HG02610 (cell line): Measurements from ENCODE around the gene ZMYND11.
"Not testable (repeated sequence)": the region's sequence is repeated elsewhere in the genome, so short reads cannot be mapped to it uniquely, and the experiment has no call there.

ENCODE experiments used
- ATAC-seq: cut with Tn5 transposase; IDR thresholded peaks from one replicate; pipeline ENCODE4 v1.9.1; 2021; ENCODE audit warnings: mild to moderate bottlenecking, moderate library complexity; ENCODE audit not compliant: unreplicated experiment

ZMYND11 gene

DNA sequence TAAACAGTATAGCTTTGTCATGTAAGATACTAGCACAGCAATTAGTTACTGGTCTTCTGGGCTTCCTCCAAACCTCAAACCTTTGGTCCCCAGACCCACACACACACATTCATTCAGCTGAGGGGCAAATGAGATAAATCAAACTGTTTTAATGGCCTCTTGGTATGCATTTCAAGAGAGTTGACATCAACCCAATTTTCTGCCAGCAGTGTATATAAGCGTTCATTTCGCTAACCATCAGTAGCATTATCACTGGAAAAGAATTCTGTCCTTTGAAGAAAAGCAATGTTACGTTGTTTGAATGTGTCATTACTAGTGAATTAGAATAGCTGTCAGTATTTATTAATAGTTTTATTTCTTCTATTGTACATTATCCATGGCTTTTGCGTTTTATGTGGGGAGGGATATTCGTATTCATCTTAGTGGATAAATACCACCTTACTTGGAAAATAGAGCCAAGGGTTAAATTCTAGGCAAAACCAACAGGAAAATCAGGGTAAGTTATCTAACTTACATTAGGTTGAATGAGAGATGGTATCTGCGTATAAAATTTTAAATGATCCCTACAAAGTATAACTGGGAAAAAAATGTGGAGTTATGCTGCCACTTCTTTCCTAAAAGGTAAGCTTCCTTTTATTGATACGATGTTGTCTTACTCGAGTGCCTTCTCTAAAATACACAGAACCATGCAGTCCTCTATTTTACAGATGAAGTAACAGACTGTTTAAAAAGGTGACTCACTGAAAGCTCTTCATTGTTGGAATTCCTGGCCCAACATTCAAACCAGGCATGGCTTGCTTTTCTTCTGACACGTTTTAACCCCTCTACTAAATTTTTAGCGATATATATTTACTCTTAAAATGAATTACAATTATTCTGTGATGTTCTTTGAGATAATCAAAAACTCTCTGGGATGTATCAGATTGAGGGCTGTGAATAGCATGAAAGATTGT is 2.0 kb upstream of the ZMYND11 start:
- no peak for ATAC-seq

DNA sequence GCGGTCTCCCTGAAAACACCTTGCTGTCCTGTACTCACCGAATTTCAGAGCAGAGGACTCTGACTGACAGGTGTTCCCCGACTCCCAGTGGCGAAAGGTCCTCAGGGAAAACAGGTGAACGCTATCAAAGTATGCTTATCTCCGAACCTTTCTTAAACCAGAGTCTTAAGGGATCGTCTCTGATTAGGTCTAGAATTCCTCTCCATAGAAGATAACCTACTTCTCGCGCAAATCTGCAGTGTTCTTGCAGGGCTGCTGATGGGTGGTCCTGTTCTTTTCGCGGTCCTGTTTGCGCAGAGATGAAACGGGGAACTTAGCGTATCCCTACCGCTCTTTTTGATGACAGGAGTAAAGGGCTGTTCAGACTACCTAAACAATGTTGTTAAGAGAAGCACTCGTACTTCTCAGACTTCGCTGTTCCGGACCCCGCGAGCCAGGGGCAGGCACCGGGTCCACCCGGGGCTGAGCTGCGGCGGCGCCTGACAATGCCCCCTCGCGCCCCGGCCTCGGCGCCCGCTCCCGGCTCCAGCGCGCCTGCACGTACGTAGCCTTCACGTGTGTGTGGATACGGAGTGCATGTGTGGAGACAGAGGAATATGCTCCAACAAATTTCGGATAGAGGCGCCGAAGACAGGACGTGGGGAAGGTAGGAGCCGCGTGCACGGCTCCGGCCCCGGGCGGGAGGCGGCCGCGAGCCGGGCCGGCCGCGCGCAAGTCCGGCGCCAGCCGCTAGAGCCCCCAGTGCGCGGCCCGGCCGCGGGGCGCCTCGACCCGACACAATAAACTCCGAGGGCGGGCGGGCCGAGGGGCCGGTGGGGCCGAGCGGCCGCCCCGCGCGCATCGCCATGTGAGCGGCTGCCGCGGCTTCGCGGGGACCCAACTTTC is 766 bp upstream of the ZMYND11 start:
- ATAC-seq: peak; percentile 43

DNA sequence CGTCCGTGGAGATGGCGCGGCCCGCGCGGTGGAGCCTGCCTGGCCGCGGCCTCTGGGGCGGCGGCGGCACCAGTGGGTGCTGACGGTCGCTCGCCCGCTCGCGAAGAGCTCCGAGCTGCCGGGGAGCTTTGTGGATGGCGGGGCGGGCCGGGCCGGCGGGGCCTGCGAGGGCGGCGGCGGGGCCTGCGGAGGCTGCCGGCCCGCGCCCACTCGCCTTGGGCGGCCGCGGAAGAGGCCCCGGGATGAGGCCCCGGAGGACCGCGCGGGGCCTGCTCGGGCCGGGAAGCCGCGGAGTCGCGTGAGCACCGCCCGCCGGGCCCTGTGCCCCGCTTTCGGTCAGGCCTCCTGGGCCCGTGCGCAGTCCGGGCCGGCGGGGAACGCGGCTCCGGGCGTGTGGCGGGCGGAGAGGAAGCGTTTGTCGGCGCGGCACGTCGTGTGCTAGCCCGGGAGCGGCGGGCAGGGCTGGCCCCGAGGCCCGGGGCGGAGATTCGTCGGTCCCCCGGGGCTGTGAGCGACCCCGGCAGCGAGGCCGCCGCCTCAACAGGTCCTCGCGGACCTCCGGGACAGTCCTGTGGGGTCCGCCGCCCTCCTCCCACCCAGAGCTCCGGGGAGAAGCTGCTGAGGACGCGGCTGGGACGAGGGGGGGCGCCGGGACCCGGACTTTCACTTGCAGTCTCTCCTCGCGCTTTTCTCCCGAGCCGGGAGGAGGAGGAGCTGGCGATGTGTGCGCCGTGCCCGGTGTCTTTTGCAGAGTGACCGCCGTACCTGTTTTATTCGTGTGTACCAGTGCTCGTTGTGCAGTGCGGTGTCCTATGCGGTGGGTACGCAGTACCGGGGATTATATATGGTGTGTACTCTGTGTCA is 578 bp downstream of the ZMYND11 start:
- ATAC-seq: peak; percentile 27

DNA sequence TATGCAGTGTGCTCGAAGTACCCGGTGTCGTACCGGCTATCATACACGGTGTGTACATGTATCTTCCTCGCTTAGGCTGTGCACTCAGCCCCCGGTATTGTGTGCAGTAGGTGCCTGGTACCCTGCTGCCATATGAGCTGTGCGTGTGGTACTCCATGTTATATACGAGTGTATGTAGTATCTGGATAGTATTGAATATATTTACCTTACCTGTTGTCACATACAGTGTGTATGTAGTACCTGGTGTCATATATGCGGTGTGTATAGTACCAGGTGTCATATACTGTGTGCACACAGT is 1.2 kb downstream of the ZMYND11 start:
- ATAC-seq: peak; percentile 7

DNA sequence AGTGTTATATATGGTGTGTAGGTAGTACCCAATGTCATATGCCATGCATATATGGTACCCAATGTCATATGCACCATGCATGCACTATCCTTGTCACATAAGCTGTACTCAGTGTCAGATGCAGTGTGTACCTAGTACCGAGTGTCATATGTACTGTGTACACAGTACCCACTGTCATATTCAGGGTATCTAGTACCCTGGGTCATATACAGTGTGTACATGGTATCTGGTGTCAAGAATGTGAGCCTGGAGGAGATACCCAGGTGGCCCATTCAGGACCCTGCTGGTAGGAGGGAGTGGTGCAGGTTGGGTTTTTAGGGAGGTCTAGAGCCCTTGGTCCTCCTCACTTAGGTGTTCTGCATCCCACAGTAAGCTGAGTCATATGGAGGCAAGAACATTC is 1.8 kb downstream of the ZMYND11 start:
- ATAC-seq: peak; percentile 20

DNA sequence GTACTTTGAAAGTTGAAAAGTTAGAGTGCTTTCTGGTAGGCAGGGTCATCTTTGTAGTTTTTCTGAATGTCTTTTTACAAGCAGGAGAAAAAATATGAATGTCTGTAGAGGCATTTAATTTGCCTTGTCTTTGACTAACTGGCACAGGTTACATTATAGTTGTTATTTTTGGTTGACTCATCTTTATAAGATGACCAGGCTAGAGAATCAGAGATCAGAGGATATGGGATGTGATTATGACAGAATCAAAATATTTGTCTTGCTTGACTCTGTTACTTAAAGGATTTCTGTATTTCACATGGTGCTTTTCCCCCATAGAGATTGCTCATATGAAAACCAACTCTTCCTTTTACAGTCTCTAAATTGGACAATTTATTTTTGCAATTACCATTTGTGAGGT is 2.4 kb downstream of the ZMYND11 start:
- ATAC-seq: no peak

DNA sequence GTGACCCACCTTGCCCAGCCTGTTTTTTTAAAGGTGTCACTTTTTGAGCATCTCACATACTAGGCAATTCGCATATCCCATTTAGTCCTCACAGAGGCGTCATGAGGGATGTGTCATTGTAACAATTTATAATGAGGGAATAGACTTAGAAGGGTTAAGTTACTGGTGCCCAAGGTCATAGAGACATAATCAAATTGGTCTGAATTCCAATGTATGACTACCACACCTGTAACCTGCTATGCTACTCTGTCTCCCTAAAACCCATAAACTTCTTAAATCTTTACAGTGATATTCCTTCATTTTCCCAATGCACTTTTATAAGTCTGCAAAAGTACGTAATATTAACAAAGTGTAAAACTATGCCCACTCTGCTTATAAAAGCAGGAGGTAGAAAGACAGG is 7.1 kb downstream of the ZMYND11 start:
- ATAC-seq: no peak

DNA sequence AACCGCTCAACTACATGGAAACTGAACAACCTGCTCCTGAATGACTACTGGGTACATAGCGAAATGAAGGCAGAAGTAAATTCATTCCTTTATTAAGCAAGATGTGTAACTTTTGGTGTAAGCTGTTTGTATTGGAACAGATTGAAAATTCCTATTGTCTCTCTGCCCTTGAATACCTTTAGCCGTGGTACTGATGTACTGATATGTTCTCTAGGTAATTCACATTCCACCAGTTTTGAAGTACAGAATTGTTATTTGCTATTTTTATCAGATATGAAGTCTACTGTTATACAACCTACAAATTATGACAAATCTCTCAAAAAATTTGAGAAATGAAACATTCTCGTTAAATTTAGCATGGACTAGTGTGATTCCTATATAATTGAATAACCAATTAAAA is 17.7 kb downstream of the ZMYND11 start:
- no peak for ATAC-seq

DNA sequence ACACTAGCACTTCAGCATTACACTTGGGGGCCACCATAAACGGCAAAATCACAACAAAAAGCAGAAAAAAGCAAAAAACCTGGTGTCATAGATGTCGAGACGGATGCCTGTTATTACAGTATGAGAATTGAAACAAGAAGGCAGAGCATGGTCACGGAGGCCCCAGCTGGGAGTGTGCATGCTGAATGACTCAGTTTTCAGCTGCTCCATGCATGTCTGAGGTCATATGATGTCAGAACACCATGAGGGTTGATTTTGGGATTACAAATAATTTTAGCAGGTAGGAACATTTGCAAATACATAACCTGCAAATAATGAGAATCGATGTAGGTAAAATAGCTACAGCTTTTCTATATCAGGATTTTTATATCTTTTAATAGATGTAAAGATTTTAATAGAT is 19.1 kb downstream of the ZMYND11 start:
- ATAC-seq: no peak

DNA sequence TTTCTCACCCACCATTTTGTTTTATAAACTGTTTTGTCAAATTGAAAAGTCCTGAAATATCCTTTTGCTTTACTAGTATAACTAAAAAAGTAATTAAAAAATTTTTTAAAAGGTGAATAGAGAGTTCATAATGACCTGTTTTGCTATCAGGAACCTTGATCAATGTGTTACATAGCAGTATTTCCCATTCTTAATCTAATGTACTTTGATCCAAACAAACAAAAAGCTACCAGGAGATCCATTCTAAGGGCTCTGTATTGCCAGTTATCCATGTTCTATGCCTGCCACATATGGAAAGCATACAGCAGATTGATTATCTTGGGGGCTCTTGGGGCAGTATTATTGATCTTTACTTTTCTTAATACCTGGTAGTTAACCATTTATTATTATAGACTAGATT is 32.1 kb downstream of the ZMYND11 start:
- ATAC-seq: no peak

DNA sequence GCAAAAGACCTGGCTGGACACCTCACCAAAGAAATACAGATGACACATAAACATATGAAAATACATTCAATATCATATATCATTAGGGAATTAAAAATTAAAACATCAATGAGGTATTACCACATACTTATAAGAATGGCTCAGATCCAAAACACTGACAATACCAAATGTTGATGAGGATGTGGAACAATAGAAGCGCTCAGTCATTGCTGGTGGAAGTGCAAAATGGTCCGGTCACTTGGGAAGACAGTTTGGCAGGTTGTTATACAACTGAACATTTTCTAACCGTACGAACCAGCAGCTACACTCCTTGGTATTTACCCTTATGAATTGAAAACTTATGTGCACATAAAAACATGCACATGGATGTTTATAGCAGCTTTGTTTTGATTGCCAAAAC is 38.5 kb downstream of the ZMYND11 start:
- ATAC-seq: no peak

DNA sequence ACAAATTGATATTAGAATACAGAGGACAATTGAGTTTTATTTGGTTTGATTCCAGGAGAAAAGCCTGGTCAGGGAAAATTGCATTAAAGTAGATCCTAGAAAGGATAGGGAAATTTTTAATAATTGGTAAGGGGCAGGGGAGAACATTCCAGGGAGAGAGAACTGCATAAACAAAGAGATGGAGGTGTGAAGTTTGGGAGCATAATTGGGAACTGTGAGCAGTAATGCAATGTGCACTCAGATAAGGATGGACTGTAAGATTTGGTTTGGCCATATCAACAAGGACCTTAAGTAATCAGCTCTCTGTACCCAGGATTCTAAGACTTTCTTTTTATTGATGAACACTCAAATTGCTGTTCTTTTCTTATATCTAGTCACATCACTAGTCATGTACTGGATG is 41.4 kb downstream of the ZMYND11 start:
- no peak for ATAC-seq

DNA sequence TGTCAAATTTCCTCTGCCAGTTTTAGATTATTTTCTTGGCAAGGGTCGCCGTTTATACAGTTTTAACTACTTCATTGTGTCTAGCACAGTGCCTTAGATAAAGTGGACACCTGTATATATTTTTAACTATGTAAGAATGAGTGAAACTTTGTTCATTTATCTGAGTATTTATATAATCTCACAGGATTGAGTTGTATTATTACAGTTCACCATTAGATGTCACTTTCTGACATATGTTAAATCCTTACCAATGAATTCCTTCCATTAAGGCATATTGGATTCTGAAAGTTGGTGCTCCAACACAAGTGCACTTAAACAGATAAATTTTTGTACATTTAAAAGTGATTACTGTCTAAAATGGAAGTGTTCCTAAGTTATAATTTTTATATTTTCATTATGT is 43.0 kb downstream of the ZMYND11 start:
- no peak for ATAC-seq

DNA sequence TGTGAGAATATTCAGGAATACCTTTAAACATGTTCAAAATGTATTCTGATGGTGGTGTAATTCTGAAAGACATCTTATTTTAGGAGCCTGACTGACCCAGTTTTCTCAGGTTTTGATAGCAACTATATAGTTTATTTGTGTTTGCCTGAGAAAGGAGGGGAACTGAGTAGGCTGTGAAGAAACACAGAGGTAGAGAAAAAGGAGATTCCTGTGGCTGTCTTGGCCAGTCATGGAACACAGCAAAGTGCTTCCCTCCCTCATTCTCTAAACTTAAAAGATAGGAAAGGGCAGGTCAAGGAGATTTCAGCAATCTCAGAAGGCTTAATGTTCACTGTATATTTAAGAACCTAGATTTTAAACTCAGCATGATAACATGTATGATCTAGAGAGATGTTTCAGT is 43.5 kb downstream of the ZMYND11 start:
- ATAC-seq: no peak

DNA sequence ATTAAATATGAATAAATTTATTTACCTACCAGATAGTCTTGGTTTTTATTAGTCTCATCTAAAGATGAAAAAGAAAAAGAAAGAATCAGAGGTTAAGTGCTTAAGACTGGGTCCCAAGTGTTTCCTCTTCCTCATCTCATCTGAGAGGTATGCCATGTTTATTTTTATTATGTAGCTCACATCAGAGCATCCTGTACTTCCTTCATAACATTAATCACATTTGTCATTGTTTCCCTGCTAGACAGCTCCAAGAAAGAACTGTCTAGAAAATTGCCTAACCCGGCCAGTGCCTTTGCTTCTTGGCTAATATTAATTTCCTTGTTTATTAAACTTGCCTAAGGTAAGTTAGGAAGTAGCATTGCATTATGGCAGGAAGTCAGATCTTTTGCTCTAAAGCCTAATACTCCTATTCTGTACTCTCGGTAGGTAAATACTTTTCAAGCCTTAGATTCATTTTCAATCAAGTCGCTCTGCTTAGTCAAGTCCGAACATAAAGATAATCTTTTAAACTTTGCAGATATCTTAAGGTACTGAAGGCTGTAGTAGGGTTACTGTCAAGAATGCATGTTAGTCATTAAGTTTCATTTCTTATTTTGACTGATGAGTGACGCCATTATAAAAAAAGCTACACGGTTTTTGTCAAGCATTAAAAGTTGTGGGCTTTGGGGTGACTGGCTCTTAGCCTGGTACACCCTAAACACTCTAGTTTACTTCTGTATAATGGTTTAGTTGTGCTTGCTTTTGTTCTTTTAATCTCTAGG is 47.4 kb downstream of the ZMYND11 start:
- ATAC-seq: no peak

DNA sequence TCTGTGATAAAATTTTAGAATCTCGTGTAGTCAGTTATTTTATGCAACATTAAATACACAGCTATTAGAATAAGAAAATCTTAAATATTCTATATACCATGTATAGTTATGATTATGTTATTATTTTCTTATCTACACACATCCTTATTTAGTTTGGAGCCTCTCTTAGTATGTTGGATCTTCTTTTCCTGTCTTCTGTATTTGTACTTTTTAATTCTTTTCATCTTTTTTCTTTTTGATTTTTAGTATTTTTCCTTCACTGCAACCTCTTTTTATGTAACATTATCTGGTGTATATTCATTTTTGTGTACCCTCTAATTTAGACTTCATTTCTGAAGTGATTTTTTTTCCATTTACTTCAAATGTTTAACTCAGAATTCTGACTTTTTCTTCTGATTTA is 48.9 kb downstream of the ZMYND11 start:
- no peak for ATAC-seq

DNA sequence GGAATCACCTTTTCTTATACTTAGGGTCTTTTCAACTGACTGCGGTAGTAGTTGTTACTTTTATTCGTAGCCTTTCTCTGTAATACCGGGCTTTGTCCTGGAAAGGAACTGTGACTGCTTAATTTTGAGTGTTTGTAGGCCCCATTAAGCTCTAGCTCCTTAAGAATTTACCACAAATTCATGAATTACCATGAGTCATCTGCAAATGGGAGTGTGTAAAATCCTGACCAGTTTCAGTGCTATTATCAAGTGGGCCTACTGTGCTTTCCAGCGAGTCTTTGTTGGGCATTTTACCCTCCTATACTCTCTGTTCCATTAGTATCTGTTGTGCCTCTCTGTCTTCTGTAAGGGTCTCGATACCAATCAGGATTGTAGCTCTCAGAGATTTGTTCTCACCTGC is 49.7 kb downstream of the ZMYND11 start:
- no peak for ATAC-seq

DNA sequence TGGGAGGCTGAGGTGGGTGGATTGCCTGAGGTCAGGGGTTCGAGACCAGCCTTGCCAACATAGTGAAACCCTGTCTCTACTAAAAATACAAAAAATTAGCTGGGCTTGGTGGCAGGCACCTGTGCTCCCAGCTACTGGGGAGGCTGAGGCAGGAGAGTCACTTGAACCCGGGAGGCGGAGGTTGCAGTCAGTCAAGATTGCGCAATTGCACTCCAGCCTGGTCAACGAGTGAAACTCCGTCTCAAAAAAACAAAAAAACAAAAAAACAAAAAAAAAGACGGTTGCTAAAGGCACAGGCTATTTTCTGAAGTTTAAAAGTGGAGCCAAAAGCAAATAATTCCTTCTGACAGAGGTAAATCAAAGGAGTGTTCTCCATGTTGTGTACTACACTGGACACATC is 50.3 kb downstream of the ZMYND11 start:
- ATAC-seq: not testable (repeated sequence)

DNA sequence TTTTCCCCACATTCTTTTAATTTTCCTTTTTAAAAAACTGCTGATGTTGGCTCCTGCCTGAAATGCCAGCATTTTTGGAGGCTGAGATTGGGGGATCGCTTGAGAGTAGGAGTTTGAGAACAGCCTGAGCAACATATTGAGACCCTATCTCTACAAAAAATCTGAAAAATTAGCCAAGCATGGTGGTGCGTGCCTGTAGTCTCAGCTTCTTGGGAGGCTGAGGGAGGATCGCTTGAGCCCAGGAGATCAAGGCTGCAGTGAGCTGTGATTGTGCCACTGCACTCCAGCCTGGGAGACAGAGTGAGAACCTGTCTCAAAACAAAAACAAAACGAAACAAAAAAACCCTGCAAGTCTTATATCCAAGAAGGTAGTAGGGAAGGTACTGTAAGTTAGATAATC is 51.7 kb downstream of the ZMYND11 start:
- no peak for ATAC-seq

DNA sequence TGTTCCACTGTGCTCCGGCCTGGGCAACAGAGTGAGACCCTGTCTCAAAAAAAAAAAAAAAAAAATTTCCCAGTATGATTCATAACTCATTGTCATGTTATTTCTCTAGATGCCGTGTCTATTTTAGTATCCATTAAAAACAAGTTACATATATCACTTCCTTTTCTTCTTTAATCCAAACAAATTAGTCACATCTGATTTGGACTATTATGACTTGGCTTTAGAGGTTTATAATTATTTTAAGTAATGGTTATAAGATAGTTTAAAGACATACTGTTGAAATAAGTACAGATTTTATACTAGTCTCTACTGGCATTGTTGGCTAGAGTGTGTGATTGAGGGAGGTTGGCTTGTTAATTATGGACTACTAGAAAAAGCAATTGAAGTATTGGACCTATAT is 53.3 kb downstream of the ZMYND11 start:
- ATAC-seq: no peak
